K562 (cell line): Measurements from ENCODE around the gene ENG. TPM values are rescaled to one million over a fixed set of nuclear protein-coding genes. Genes with fewer than 3 reads are reported as not detected.

Source experiments
- ATAC-seq: fragments of 200-7000 bp; cut with Tn5 transposase; 3 replicates; pipeline ENCODE4 v1.9.1; 2020; ENCODE audit warnings: moderate library complexity
- BruUV-seq: library from RNA; stranded (reverse); fragments of 400-500 nt; replicated peaks from 2 replicates; lab custom pipeline; 2021; lab: Mats Ljungman, UMichigan
- CTCF ChIA-PET: fragments of 300-600 bp; formaldehyde crosslinking; extraction: SDS; loops from one replicate; lab custom pipeline; 2021; ENCODE audit warnings: low intra/inter-chr PET ratio; lab: Yijun Ruan, JAX
- POLR2A ChIA-PET: fragments of 300-600, 350-650 bp; sonication (Branson Sonifier 250); formaldehyde crosslinking; extraction: SDS; loops from one replicate; lab custom pipeline; 2021; ENCODE audit warnings: antibody characterized with exemption, inconsistent platforms; lab: Yijun Ruan, JAX
- DNase-seq, 4 experiments: peaks; one replicate each; pipeline versions ENCODE4 v3.0.0 to v3.0.0-alpha.2; 2011 to 2018; ENCODE audit warnings: low spot score in 3 of 4, mixed read lengths in 3 of 4; ENCODE audit errors: extremely low read depth in 1 of 4
- FAIRE-seq: peaks from 2 replicates; lab custom pipeline; 2011; peaks lifted over from hg19 to GRCh38; lab: Jason Lieb, UNC
- H2AFZ ChIP-seq: 2 replicates; pipeline ENCODE4 v1.6.0; 2011; ENCODE audit warnings: low read depth, low read length, control low read depth, inconsistent platforms
- H3K27ac ChIP-seq: fragments of 200-600 bp; 3 replicates; pipeline ENCODE4 v1.8.0; 2011; ENCODE audit warnings: low read depth, mild to moderate bottlenecking, control low read depth, inconsistent platforms, low read length, moderate library complexity, mixed read lengths; ENCODE audit errors: extremely low read depth
- H3K27me3 ChIP-seq, 2 experiments: fragments of 300-600 bp in 1 of 2; 2 replicates in 1 of 2; 3 replicates in 1 of 2; pipeline versions ENCODE4 v1.6.0 to v1.8.0; 2011; ENCODE audit warnings: inconsistent platforms in 2 of 2, low read length in 2 of 2, mild to moderate bottlenecking in 1 of 2, mixed read lengths in 1 of 2, moderate library complexity in 1 of 2; ENCODE audit not compliant: control insufficient read depth in 2 of 2, insufficient read depth in 2 of 2
- H3K36me3 ChIP-seq: fragments of 300-600 bp; 3 replicates; pipeline ENCODE4 v1.8.0; 2011; ENCODE audit warnings: mild to moderate bottlenecking, low read length, inconsistent platforms; ENCODE audit not compliant: control insufficient read depth, insufficient read depth
- H3K4me1 ChIP-seq, 2 experiments: fragments of 200-600 bp in 1 of 2; replicated peaks in 1 of 2; 2 replicates in 1 of 2; 3 replicates in 1 of 2; pipeline versions ENCODE4 v1.5.1 to v1.8.0; 2011; ENCODE audit warnings: inconsistent platforms in 2 of 2, low read length in 2 of 2, mild to moderate bottlenecking in 1 of 2, mixed read lengths in 1 of 2, moderate library complexity in 1 of 2; ENCODE audit not compliant: control insufficient read depth in 2 of 2, insufficient read depth in 2 of 2
- H3K4me2 ChIP-seq: 2 replicates; pipeline ENCODE4 v1.6.1; 2011; ENCODE audit warnings: low read length, control low read depth, inconsistent platforms, mixed read lengths; ENCODE audit not compliant: insufficient read depth
- H3K4me3 ChIP-seq: fragments of 200-600 bp; sonication (generic), shearing (Covaris generic); 2 replicates; pipeline ENCODE4 v1.5.1; 2016; ENCODE audit warnings: control low read depth, inconsistent platforms
- H3K79me2 ChIP-seq: fragments of 200-600 bp; 3 replicates; pipeline ENCODE4 v1.8.0; 2011; ENCODE audit warnings: low read length, inconsistent platforms; ENCODE audit not compliant: control insufficient read depth, insufficient read depth
- H3K9ac ChIP-seq, 2 experiments: 2 replicates each; pipeline versions ENCODE4 v1.6.0 to v1.6.1; 2011; ENCODE audit warnings: low read depth in 2 of 2, low read length in 2 of 2, control low read depth in 1 of 2, inconsistent platforms in 1 of 2, mild to moderate bottlenecking in 1 of 2, mixed read lengths in 1 of 2; ENCODE audit not compliant: insufficient read depth in 1 of 2
- H3K9me1 ChIP-seq: one replicate; pipeline ENCODE4 v1.6.0; 2011; ENCODE audit warnings: inconsistent platforms, mild to moderate bottlenecking, low read length, moderate library complexity; ENCODE audit not compliant: control insufficient read depth, insufficient read depth
- H3K9me3 ChIP-seq: replicated peaks from 2 replicates; pipeline ENCODE4 v1.5.1; 2011; ENCODE audit warnings: low read depth, low read length, inconsistent platforms; ENCODE audit not compliant: control insufficient read depth, insufficient read depth
- H4K20me1 ChIP-seq: replicated peaks from 2 replicates; pipeline ENCODE4 v1.6.1; 2011; ENCODE audit warnings: low read length, inconsistent platforms, mixed read lengths; ENCODE audit not compliant: control insufficient read depth, insufficient read depth
- ATF3 ChIP-seq, 2 experiments: fragments of 450-650 bp in 1 of 2; sonication (generic) in 1 of 2; formaldehyde crosslinking in 1 of 2; IDR thresholded peaks in 1 of 2; conservative IDR thresholded peaks in 1 of 2; 2 replicates each; pipeline versions ENCODE4 v1.6.1 to v1.8.1; 2016 to 2023; ENCODE audit warnings: mild to moderate bottlenecking in 2 of 2, moderate library complexity in 2 of 2, inconsistent platforms in 1 of 2, missing genetic modification reagents in 1 of 2
- CBX3 ChIP-seq, 2 experiments: IDR thresholded peaks; 1 replicate in 1 of 2; 2 replicates in 1 of 2; pipeline ENCODE4 v1.6.1; 2012; ENCODE audit warnings: inconsistent platforms in 2 of 2, low read length in 2 of 2, borderline replicate concordance in 1 of 2, control low read depth in 1 of 2
- CCAR2 ChIP-seq: fragments of 200-400 bp; formaldehyde crosslinking; IDR thresholded peaks from 2 replicates; pipeline ENCODE4 v1.6.1; 2017; ENCODE audit warnings: mild to moderate bottlenecking, low read depth, low read length
- CXXC5 ChIP-seq: fragments of 250-450 bp; sonication (Bioruptor Pico); IDR thresholded peaks from 2 replicates; pipeline ENCODE4 v1.8.0; 2022; ENCODE audit warnings: inconsistent platforms, mild to moderate bottlenecking, moderate library complexity
- GATA2 ChIP-seq: sonication (generic); formaldehyde crosslinking; IDR thresholded peaks from 2 replicates; pipeline ENCODE4 v1.4.0; 2020; ENCODE audit warnings: mild to moderate bottlenecking, missing genetic modification reagents
- NFE2L1 ChIP-seq: fragments of 450-650 bp; IDR thresholded peaks from 2 replicates; pipeline ENCODE4 v1.6.1; 2016; ENCODE audit warnings: missing genetic modification characterization, low read depth, mild to moderate bottlenecking, missing compliant biosample characterization, moderate library complexity, borderline replicate concordance
- NR4A1 ChIP-seq, 2 experiments: fragments of 250-450 bp in 1 of 2; fragments of 450-650 bp in 1 of 2; sonication (Bioruptor Pico) in 1 of 2; IDR thresholded peaks; 2 replicates each; pipeline versions ENCODE4 v1.4.0 to v1.6.1; 2016 to 2020; ENCODE audit warnings: mild to moderate bottlenecking in 2 of 2, missing compliant biosample characterization in 1 of 2, missing genetic modification characterization in 1 of 2, moderate library complexity in 1 of 2
- POLR3A ChIP-seq: IDR thresholded peaks from 2 replicates; pipeline ENCODE4 v1.6.1; 2011; ENCODE audit warnings: borderline replicate concordance, mild to moderate bottlenecking, moderate library complexity; ENCODE audit not compliant: insufficient read length, insufficient read depth; ENCODE audit errors: extremely low read depth
- ZBTB40 ChIP-seq, 2 experiments: fragments of 450-650 bp in 1 of 2; sonication (generic) in 1 of 2; formaldehyde crosslinking in 1 of 2; IDR thresholded peaks; 2 replicates each; pipeline versions ENCODE4 v1.7.1 to v1.9.0; 2016 to 2022; ENCODE audit warnings: inconsistent platforms in 1 of 2, mild to moderate bottlenecking in 1 of 2, missing genetic modification reagents in 1 of 2
- WGBS: fragments of 100-300 bp; shearing (Covaris generic); methylation state at CpG from one replicate; pipeline ENCODE4 v1.1.6; 2016; ENCODE audit warnings: low coverage, mixed read lengths; ENCODE audit not compliant: insufficient coverage; ENCODE audit errors: missing lambda C conversion rate; 5-methylcytosine and 5-hydroxymethylcytosine counted together
- in situ Hi-C: fragments of 300-500 bp; cut with MboI; formaldehyde crosslinking; loops from 4 replicates; pipeline ENCODE4 v1.15.0; 2018; ENCODE audit warnings: inconsistent platforms, mixed read lengths
- intact Hi-C: fragments of 100-400 bp; cut with micrococcal nuclease; formaldehyde crosslinking; loops from 2 replicates; pipeline ENCODE4 v1.14.2; 2022
- polyA plus RNA-seq, 8 experiments: library from polyadenylated mRNA; depleted of rRNA in 4 of 8; stranded (reverse) in 5 of 8; unstranded in 3 of 8; fragments of >200 nt; fragmentation: Nextera tagmentation in 2 of 8; fragmentation: Illumina TruSeq in 1 of 8; extraction: Ambion mirVana in 2 of 8; extraction: Trizol in 1 of 8; gene quantifications; 2 replicates each; pipeline versions ENCODE4 v1.2.1 to v1.2.3, GENCODE V29; 2011 to 2014; ENCODE audit warnings: inconsistent platforms in 1 of 8, missing spikeins in 1 of 8
- total RNA-seq, 7 experiments: library from RNA; depleted of rRNA in 6 of 7; stranded (reverse); fragments of >200 nt in 6 of 7; fragmentation: Illumina TruSeq in 2 of 7; extraction: Trizol in 2 of 7; gene quantifications; 2 replicates each; pipeline versions ENCODE4 v1.2.1 to v1.2.3, GENCODE V29; 2011 to 2021; ENCODE audit warnings: low replicate concordance in 1 of 7

ENG gene
- total and polyA plus RNA-seq, 9 of the 15 experiments (the other 6 are each of a cell fraction or from before 2014, with no cell fraction given): 0.04 to 0.40 (median 0.14) TPM; not detected in 1

- TF ChIP-seq ATF3 (IDR thresholded peaks at IDR 0.05) (no peak), ATF3 (CRISPR knock-in tag; conservative IDR thresholded peaks at IDR 0.05) (no peak), NR4A1 (CRISPR knock-in tag; IDR thresholded peaks at IDR 0.05) (no peak), NR4A1 (tag; IDR thresholded peaks at IDR 0.05) (no peak), CBX3 (IDR thresholded peaks at IDR 0.05; ENCODE audit: borderline replicate concordance in 1 of 2, low read length in 2 of 2) (peak in 1 of 2 experiments; percentile 89; a peak in 2 of 3 replicates)
- TF ChIP-seq, all 486 proteins: peak for 5
Measured at GRCh38 chr9:127892831-127893230, 38.4 kb upstream of the ENG start (continued).

GRCh38 chr9:127890053-127890452 lies 35.6 kb upstream of the ENG start:
- Histone ChIP-seq H3K9ac (no peak overlapping the region), H3K4me1 (peaks cover 0 to 27% of the 10 kb centered on the region in 2 experiments; a peak in 3 of 5 replicates), H4K20me1 (no peaks in the 10 kb centered on the region), H3K9me1 (no peaks in the 10 kb centered on the region), H3K4me3 (no peak overlapping the region), H2AFZ (no peak overlapping the region), H3K36me3 (peaks cover 79% of the 10 kb centered on the region), H3K27me3 (no peaks in the 10 kb centered on the region), H3K27ac (no peak overlapping the region), H3K9me3 (peaks cover 4% of the 10 kb centered on the region), H3K4me2 (no peak overlapping the region), H3K79me2 (no peaks in the 10 kb centered on the region)
- intact Hi-C loops (no loop called here), in situ Hi-C loops (no loop called here)
- BruUV-seq: no TSS peak
- FAIRE-seq (no peak), DNase-seq (no peak), ATAC-seq (no peak)
- CTCF ChIA-PET: no interaction called here
- WGBS: 95% methylated on average over 3 of the region's 3 CpGs
- POLR2A ChIA-PET: interaction anchor here (0.6 to 1.4 kb wide), 7 partner anchors 9 to 149 kb away, joined by 3 to 6 read pairs (median 3); partner anchors contain the start of gene ST6GALNAC4
- TF ChIP-seq POLR3A (no peak), ZBTB40 (IDR thresholded peaks at IDR 0.05) (no peak), ZBTB40 (CRISPR knock-in tag; IDR thresholded peaks at IDR 0.05) (no peak), CXXC5 (no peak), CCAR2 (no peak), GATA2 (CRISPR knock-in tag) (no peak), NFE2L1 (no peak)
